ENCODE results near the gene GFER.
A peak's percentile ranks its signal among the peaks of the same experiment; 100 is the strongest.
"Not testable (repeated sequence)": the region's sequence is repeated elsewhere in the genome, so short reads cannot be mapped to it uniquely, and the experiment has no call there.

GFER gene

DNA sequence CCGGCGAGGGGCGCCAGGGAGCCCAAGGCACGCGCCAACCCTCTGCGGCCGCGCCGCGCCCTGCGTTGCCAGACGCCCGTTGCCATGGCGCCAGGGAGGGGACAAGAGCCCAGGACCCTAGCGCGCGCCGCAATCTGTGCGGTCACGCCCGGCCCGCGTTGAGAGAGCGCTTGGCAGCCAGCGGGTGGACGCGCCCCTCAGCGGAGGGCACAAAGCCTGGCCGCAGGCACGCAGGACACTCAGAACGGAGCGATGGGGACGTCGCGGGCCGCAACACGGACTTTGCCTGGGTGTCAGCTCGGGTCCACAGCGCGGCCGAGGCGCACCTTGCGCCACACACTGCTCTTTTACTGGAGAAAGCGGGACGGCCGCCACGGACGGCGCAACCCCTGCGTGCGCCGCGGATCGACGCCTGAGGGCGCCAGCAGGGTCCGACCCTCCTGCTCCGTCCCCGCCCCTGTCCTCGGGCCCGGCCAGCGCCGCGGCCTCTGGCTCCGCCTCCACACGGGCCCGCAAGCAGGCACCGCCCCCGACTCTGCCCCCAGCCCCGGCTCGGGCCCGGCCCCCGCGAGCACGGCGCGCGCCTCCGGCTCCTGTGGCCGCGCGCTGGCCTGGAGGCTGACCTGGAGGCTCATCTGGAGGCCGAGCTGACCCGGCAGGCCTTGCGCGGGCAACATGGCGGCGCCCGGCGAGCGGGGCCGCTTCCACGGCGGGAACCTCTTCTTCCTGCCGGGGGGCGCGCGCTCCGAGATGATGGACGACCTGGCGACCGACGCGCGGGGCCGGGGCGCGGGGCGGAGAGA lies at the start of gene GFER:
TSS of gene GFER (plus strand) at position 650 of the 803 bp plus-strand sequence. CDS start at position 676, 26 bp downstream.
- peak; percentile 83 for DNase-seq (ENCODE audit: low spot score)

DNA sequence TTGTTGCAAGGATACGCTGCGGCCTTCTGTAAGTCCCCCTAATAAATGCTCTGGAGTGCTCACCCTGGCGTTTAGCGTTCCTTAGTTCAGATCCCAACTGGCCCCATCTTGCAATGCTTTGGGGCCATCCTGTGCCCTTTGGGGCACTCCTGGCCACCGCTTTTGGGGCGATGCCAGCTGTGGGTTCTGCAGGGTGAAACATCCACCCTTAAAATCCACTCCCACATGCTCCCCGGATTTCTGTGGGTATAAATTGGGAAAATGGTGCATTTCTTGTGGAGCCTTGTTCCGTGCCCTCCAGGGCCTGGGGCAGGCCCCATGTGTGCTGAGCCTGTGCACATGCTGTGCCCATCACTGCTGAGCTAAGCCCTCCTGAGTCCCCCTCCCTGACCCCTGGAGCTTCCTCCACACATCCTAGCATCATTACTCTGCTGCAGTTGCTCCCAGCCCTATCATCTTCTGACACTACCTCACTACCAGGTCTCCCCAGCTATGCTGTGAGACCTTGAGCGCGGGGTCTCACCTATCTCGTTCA lies 47.0 kb upstream of the GFER start:
- no peak for DNase-seq (ENCODE audit: low spot score)

GRCh38 chr16:1938316-1938715 lies 45.7 kb upstream of the GFER start:
- DNase-seq (ENCODE audit: low spot score) = no peak

DNA sequence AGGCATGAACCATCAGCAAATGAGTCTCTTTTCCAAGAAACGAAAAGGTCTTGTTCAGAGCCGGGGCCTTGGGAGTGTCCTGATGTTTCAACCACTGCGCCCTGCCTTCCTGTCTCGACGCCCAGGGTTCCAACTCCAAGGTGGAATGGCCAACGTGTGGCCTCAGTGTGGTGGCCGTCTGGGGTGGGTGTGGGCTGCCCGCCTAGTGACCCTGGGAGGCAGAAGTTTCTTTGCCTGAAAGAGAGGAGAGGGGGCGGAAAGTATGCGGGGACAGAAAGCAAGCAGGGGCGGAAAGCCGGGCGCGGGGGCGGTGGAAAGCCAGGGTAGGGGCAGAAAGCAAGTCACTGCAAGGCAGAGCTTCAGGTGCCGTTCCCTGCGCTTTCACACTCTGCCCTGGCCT lies 45.1 kb upstream of the GFER start:
- no peak for DNase-seq (ENCODE audit: low spot score)

GRCh38 chr16:1939833-1940232 lies 44.2 kb upstream of the GFER start:
- not testable (repeated sequence) for DNase-seq (ENCODE audit: low spot score)

- DNase-seq (ENCODE audit: low spot score) = no peak
Measured at GRCh38 chr16:1940273-1941161, 43.5 kb upstream of the GFER start.

- DNase-seq (ENCODE audit: low spot score) = no peak
Measured at GRCh38 chr16:1941162-1942046, 42.6 kb upstream of the GFER start.

- no peak for DNase-seq (ENCODE audit: low spot score)
Measured at GRCh38 chr16:1942047-1942809, 41.8 kb upstream of the GFER start.

GRCh38 chr16:1942810-1943726 lies 40.9 kb upstream of the GFER start, which contains the start of gene MSRB1:
Gene MSRB1 (minus strand): TSS chr16:1943199. CDS start chr16:1943156, 43 bp downstream.
- peak; percentile 99 for DNase-seq (ENCODE audit: low spot score)

DNA sequence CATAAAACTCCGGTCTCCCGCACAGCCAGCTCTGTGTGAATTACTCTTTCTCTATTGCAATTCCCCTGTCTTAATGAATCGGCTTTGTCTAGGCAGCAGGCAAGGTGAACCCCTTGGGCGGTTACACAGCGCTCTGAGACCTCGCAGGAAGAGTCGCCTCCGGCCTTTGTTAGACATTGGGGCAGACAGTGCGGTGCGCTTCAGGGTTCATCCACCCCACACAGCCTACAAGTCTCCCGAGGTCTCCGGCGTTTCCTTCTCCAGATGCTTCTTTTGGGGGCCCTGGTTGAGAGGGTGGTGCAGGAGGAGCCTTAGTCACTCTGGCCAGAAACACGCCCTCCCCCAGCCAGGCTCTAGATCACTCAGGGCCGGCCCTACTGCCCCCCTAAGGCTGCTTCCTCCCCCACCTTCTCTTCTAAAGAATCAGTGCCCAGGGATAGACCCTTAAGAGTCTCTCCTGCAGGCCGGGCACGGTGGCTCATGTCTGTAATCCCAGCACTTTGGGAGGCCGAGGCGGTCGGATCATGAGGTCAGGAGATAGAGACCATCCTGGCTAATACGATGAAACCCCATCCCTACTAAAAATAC lies 39.3 kb upstream of the GFER start:
- DNase-seq (ENCODE audit: low spot score) = no peak

- no peak for DNase-seq (ENCODE audit: low spot score)
Measured at GRCh38 chr16:1945559-1946391, 38.2 kb upstream of the GFER start.

GRCh38 chr16:1946495-1947368 lies 37.3 kb upstream of the GFER start:
- DNase-seq (ENCODE audit: low spot score) = no peak

GRCh38 chr16:1947369-1947670 lies 36.7 kb upstream of the GFER start:
- no peak for DNase-seq (ENCODE audit: low spot score)

DNA sequence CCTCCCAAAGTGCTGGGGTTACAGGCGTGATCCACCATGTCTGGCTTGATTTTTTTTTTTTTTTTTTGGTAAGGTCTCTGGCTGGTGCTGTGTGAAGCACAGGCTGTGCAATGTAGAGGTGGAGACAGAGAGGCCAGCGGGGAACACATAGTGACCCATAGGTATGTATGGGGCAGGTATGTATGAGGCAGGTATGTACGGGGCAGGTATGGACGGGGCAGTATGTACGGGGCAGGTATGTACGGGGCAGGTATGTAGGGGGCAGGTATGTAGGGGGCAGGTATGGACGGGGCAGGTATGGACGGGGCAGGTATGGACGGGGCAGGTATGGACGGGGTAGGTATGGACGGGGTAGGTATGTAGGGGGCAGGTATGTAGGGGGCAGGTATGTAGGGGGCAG lies 34.5 kb upstream of the GFER start:
- DNase-seq (ENCODE audit: low spot score) = no peak

GRCh38 chr16:1950047-1950446 lies 33.9 kb upstream of the GFER start:
- no peak for DNase-seq (ENCODE audit: low spot score)

GRCh38 chr16:1950559-1950958 lies 33.4 kb upstream of the GFER start:
- no peak for DNase-seq (ENCODE audit: low spot score)

DNA sequence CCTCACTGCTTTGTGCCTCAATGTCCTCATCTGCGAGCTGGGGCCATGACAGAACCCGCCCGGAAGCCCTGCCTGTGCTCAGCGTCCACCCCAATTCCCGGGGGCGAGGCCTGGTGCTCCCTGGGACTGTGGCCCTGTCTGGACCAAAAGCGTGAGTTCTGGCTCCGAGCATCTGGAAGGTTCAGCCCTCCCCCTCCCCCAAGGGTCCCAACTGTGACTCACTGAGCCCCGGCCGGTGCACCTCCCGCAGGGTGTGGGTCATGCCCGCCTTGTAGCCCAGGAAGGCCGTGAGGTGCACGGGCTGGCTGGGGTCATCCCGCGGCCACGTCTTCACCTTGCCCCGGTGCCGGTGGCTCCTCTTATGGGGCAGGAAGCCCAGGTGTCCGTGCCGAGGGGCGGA lies 30.3 kb upstream of the GFER start:
- DNase-seq (ENCODE audit: low spot score) = no peak
